Measurements from ENCODE around the gene PLEKHM2.

- TF ChIP-seq CTCF (IDR thresholded peaks at IDR 0.05; ENCODE audit: poor library complexity), result no peak
- no peak for TF ChIP-seq EZH2 (IDR thresholded peaks at IDR 0.05; ENCODE audit: borderline replicate concordance)
These were observed 71.5 kb downstream of the PLEKHM2 start for GRCh38 chr1:15755646-15756040.

All from hepatocyte (in vitro differentiated cells).